ENCODE measurements around the gene PER1. TPM values are rescaled to one million over a fixed set of nuclear protein-coding genes. Genes with fewer than 3 reads are reported as not detected.

Gene PER1
- total and polyA plus RNA-seq, 10 of the 15 experiments (the other 5 are each of a cell fraction or from before 2014, with no cell fraction given) = 0.02 to 25.1 (median 5.4) TPM

DNA sequence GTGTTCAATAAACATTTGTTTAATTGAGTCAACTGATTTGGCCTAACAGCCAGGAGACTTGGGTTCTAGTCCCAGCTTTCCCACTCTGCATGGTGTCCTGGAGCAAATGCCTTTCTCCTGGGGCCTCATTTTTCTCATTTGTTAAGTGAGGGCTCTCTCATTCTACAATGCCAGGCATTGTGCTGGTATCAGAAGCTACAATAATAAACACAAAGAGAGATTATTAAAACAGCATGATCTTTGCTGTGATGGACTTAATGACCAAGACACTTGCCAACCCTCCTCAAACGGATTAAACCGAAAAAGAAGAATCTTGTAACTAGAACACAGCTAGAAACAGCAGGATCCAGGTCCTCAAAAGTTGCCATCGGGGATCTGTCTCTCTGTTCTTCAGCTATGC is 15.3 kb upstream of the PER1 start:
- no TSS peak for BruUV-seq (replicated peaks)
- H3K4me2 ChIP-seq (ENCODE audit: control insufficient read depth, insufficient read depth) = no peak overlapping the region
- ATAC-seq (no peak), DNase-seq (ENCODE audit: low read depth, low spot score) (no peak), FAIRE-seq (no peak)
- POLR2A ChIA-PET = interaction anchor here (0.6 to 1.6 kb wide), 3 partner anchors 11 to 51 kb away, joined by 3 to 4 read pairs (median 3); no protein-coding TSS in a partner anchor
- no peak for TF ChIP-seq FOXK2 (IDR thresholded peaks at IDR 0.05)
- no peak for TF ChIP-seq KLF5 (IDR thresholded peaks at IDR 0.05; ENCODE audit: partially characterized antibody)
- no peak for TF ChIP-seq NR2F1 (conservative IDR thresholded peaks at IDR 0.05)
- no peak for TF ChIP-seq PRDM15 (CRISPR knock-in tag; IDR thresholded peaks at IDR 0.05)
- no peak for TF ChIP-seq SUZ12 (IDR thresholded peaks at IDR 0.05; ENCODE audit: unreplicated experiment)
- no peak for TF ChIP-seq TBL1XR1 (IDR thresholded peaks at IDR 0.05; ENCODE audit: low read depth, low read length)
- TF ChIP-seq ZNF217 (IDR thresholded peaks at IDR 0.05) = no peak
- TF ChIP-seq SUPT20H (IDR thresholded peaks at IDR 0.05; ENCODE audit: borderline replicate concordance, control insufficient read depth, low read depth, low read length) = no peak
- no peak for TF ChIP-seq ASH2L (IDR thresholded peaks at IDR 0.05; ENCODE audit: borderline replicate concordance, low read depth)
- H3K36me3 ChIP-seq (ENCODE audit: control insufficient read depth in 2 of 2, insufficient read depth in 2 of 2, low read length in 1 of 2) = no peaks in the 10 kb centered on the region
- CTCF ChIA-PET = interaction anchor here (0.9 to 2.1 kb wide), 5 partner anchors 9 to 128 kb away, joined by 3 to 9 read pairs (median 4); partner anchors contain the start of gene SLC25A35
- intact Hi-C loops (cut with micrococcal nuclease; ENCODE audit: unreplicated experiment) = no loop called here
- WGBS (ENCODE audit: insufficient coverage, insufficient replicate concordance, low lambda C conversion rate, missing lambda C conversion rate) = 33% methylated on average over 3 of the region's 3 CpGs
- SMC1A ChIA-PET (ENCODE audit: uncharacterized antibody, unreplicated experiment) = interaction anchor here (1.0 to 1.1 kb wide), 6 partner anchors 11 to 30 kb away, joined by 3 to 4 read pairs (median 3); no protein-coding TSS in a partner anchor
- H4K20me1 ChIP-seq (ENCODE audit: control insufficient read depth, insufficient read depth) = no peaks in the 10 kb centered on the region
- no peaks in the 10 kb centered on the region for H3K27me3 ChIP-seq (replicated peaks in 1 of 2; ENCODE audit: control insufficient read depth in 2 of 2, insufficient read depth in 2 of 2, low read length in 1 of 2)
- H3K79me2 ChIP-seq (ENCODE audit: control insufficient read depth, insufficient read depth, low read length) = peaks cover 4% of the 10 kb centered on the region
- RAD21 ChIA-PET (ENCODE audit: unreplicated experiment) = interaction anchor here (0.6 to 1.9 kb wide), 2 partner anchors 11 to 51 kb away, joined by 3 to 7 read pairs; no protein-coding TSS in a partner anchor
- no peak overlapping the region for H3K4me3 ChIP-seq
- in situ Hi-C loops (cut with MboI) = no loop called here
- no peak overlapping the region for H3K9ac ChIP-seq (ENCODE audit: control insufficient read depth, insufficient read depth, low read length)
- H2AFZ ChIP-seq (ENCODE audit: control insufficient read depth, low read depth, low read length) = no peak overlapping the region
- peaks cover 17% of the 10 kb centered on the region for H3K4me1 ChIP-seq (ENCODE audit: control insufficient read depth, insufficient read depth, low read length)
- H3K9me3 ChIP-seq (replicated peaks; ENCODE audit: control insufficient read depth, insufficient read depth, low read length) = no peaks in the 10 kb centered on the region
- no peak overlapping the region for H3K27ac ChIP-seq (ENCODE audit: control insufficient read depth, insufficient read depth)
